KOPT-K1 (cell line): Measurements from ENCODE around the gene DNM3.

Experiments
- H3K27ac ChIP-seq: fragments of 200-600 bp; sonication (generic); 2 replicates; pipeline ENCODE4 v1.5.1; 2016; ENCODE audit warnings: antibody characterized with exemption, mild to moderate bottlenecking, low read depth, low read length; ENCODE audit not compliant: poor library complexity, severe bottlenecking
- H3K36me3 ChIP-seq: fragments of 200-600 bp; sonication (generic); 2 replicates; pipeline ENCODE4 v1.5.1; 2017; ENCODE audit warnings: antibody characterized with exemption, mild to moderate bottlenecking, low read length, moderate library complexity; ENCODE audit not compliant: insufficient read depth
- H3K9me3 ChIP-seq: fragments of 200-600 bp; sonication (generic); 2 replicates; pipeline ENCODE4 v1.5.1; 2017; ENCODE audit warnings: antibody characterized with exemption, low read length, mild to moderate bottlenecking; ENCODE audit not compliant: insufficient read depth, poor library complexity, severe bottlenecking

The DNM3 gene

DNA sequence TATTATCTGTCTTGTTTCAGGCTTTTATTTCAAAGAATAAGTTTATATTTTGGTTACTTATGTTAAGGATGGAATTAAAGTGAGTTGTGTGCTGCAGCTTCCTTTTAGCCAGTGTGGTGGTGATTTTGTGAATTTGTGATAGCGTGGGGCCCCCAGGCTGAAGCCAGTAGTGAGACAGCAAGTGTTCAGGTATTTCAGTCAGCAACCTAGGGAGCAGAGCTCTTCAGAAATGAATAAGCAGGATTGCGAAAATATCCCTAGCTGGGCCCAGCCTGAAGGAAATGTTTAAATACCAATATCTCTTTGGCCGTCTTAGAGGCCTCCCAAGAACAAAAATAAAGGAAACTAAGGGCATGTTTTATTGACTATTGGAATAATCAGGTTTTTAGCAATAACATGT is 428.3 kb downstream of the DNM3 start:
- Histone ChIP-seq H3K36me3 (no peaks in the 10 kb centered on the region), H3K9me3 (no peaks in the 10 kb centered on the region), H3K27ac (no peak overlapping the region)

DNA sequence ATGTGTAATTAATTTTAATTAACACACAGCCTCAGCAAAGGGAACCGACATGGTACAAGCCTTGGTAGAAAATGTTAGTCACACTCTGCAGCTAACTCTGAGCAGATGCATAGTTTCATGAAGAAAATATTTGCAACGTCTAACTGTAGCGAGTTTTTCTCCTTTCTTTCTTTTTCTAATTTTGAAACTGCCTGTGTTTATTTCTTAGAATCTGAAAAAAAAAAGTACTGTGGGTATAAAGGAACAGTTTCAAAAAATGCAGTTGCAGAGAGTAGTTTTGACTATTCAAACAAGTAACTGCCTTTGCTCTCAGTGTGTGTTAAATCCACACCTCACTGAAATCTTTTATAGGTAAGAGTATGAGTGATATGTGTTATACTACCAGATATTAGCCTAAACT is 429.3 kb downstream of the DNM3 start:
- Histone ChIP-seq H3K36me3 (no peaks in the 10 kb centered on the region), H3K9me3 (no peaks in the 10 kb centered on the region), H3K27ac (no peak overlapping the region)

DNA sequence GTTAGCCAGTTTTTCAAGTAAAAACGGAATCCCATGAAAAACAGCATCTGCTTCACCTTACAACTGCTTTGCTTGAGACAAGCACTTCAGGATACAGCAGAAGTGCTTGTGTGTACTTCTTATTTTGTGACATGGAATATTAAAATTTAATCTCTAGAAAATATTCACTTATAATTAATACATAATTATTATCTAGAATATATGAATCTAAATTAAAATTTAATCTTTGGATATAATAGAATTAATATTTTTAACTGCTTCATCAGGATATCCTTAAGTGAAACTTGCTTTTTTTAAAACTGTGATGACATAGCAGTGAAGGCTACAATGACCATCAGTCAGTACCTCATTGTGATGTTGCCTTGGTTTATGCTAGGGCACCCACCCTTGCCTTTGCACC is 430.8 kb downstream of the DNM3 start:
- no peaks in the 10 kb centered on the region for H3K36me3 ChIP-seq
- H3K27ac ChIP-seq, result no peak overlapping the region
- H3K9me3 ChIP-seq, result no peaks in the 10 kb centered on the region

DNA sequence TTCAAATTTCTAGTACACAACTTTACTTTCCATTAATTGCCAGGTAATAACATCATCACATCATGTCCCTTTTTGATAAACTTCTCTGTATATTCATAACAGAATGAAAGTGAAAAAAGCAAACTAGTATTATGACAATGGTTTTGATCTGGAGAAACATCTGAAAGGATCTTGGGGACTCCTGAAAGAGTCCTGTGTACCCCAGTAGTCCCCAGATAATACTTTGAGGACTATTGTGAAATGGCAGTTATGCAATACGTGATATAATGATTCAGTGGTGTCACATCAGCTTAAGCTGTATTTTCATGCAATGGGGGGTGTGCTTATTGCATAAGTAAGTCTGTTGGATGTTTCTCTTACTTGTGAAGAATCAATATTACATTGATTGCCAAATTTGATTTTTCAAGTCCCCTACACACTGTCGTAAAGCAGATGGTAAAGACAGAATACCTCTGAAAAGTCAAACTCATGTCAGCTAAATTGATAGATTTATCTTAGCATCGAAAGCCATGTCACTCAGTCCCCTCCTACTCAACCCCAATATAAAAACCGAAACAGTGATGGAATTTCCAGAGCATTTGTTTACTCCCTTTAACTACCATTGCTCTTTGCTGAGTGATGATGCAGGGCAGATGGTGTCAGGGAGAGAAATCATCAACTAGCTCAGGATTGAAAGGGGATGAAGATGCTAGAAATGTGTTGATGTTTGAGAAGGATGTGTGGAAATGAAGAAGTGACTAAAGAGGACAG is 432.5 kb downstream of the DNM3 start:
- no peaks in the 10 kb centered on the region for H3K36me3 ChIP-seq
- no peak overlapping the region for H3K27ac ChIP-seq
- H3K9me3 ChIP-seq, result no peaks in the 10 kb centered on the region

DNA sequence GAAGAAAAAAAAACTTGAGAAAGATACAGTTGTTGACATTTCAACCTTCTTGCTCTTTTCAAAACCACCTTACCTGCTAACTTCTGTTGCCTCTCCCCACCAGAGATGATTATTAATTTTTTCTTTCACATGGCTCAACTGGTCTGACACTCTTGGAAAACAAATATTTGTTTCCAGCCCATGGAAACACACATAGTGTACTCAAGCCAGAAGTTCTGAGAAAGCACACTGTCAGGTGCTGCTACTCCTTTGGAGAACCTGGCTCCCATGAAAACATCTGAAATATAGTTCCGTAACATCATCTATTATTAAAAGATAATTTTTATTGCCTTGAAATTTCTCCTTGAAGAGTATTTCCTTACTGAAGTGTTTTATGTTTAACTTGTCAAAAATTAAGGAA is 434.2 kb downstream of the DNM3 start:
- H3K27ac ChIP-seq, result no peak overlapping the region
- no peaks in the 10 kb centered on the region for H3K9me3 ChIP-seq
- no peaks in the 10 kb centered on the region for H3K36me3 ChIP-seq

DNA sequence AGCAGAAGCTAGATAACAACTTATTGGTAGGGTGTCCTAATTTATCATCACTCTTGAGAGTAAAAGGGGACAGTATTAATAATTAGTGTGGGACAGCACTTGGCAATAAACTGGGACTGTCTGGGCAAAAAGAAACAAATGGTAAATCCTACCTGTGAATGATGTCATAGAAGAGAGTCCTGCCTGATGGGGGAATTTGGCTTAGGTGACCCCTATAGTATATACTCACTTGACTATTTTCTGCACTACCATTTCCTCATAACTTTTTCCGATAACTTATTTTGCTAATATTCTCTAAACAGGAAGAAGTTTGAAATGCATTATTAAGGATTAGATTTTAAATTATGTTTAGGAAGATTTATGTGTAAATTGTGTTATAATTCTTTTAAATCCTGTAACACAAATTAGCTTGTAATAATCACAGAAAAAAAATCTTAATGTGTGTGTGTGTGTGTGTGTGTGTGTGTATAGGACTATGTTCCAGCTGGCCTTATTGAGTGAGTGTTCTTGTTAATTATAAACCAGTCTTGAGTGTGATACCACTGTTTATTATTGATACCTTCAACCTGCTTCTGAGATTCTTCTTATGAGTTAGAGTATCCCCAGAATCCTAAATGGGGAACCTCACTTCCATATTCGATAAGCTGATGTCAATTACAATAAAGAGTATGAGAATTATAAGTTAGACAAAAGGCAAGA is 435.0 kb downstream of the DNM3 start:
- no peak overlapping the region for H3K27ac ChIP-seq
- no peaks in the 10 kb centered on the region for H3K9me3 ChIP-seq
- H3K36me3 ChIP-seq, result no peaks in the 10 kb centered on the region

DNA sequence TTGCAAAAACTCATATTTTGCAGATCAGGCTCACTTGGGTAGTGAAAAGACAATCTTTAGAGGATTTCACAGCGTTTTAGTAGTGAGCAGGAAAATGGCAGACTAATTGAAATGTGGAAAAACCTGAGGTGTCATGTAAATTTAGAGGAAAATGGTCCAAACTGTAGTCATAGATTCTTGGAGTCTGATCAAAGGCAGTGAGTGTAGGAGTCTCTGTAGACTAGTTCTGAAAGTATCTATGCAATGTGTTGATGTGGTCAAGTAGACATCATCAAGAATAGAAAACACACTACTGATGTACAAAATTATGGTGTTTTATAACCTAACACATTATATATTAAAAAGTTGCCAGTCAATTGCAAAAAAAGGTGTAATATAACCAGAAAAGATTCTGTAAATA is 436.0 kb downstream of the DNM3 start:
- H3K36me3 ChIP-seq, result no peaks in the 10 kb centered on the region
- no peak overlapping the region for H3K27ac ChIP-seq

DNA sequence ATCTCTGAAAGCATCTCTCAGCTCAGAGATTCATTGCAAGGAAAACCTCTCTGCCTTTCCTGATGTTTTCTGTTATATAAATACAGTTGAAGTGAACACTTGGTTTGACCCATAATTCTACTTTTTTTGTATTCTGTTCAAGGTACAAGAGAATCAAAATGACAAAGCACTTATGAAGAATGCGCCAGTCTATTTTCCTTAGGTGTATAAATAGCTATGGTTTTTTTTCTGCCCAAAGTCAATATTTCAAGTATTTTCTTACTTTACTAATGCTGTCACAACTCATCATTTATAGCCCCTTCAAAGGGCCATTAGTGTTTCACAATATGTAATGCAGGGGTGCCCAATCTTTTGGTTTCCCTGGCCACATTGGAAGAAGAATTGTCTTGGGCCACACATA is 436.7 kb downstream of the DNM3 start:
- Histone ChIP-seq H3K9me3 (no peaks in the 10 kb centered on the region), H3K27ac (no peak overlapping the region)

More for the DNA sequence above, 436.0 kb downstream of the DNM3 start:
- no peaks in the 10 kb centered on the region for H3K9me3 ChIP-seq

DNA sequence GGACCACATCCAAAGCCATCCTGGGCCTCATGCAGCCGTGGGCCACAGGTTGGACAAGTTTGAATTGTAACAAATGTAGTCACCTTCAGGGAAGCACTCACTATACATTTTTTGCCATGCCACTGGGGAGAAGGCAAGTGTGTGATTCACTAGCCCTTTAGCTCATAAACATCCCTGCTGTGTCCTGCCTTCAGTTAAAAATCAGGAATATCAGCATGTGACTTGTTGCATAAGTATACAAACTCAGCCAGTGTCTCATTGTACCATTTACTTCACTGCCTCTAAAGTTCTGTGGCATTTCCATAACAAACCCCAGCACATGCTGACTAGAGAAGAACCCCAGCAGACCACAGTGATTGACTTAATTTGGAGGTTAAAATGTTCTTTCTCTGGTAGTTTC is 437.2 kb downstream of the DNM3 start:
- H3K9me3 ChIP-seq, result no peaks in the 10 kb centered on the region
- no peak overlapping the region for H3K27ac ChIP-seq
- H3K36me3 ChIP-seq, result no peaks in the 10 kb centered on the region

More for the DNA sequence above, 436.7 kb downstream of the DNM3 start:
- no peaks in the 10 kb centered on the region for H3K36me3 ChIP-seq

DNA sequence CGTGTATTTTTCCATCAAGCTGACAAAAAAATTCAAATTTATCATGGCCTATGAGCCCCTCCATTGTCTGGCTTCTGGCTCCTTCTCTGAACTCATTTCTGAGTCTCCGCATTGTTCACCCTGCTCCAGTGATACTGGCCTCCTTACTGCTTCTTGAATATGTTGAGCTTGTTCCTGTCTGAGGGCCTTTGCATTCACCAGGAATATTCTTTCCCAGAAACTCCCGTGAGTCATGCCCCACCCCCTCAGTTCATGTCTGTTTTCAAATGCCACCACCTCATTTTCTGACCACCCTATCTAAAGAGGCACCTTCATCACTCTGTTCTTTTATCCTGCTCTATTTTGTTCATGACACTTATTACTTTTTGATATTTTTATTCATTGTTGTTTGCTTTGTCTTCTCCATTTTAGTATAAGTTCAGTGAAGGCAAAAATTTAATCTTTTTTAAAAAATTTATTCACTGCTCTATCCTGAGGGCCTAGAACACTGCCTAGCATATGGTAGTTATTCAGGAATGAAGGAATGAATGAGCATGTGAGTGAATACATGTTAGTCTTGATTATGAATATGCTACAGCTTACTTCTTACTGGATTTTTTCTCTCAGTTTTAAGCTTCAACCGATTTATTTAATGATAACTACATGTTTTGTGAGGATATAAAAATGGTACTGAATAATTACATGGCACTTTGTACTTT is 438.8 kb downstream of the DNM3 start:
- no peaks in the 10 kb centered on the region for H3K9me3 ChIP-seq
- H3K27ac ChIP-seq, result no peak overlapping the region
- H3K36me3 ChIP-seq, result no peaks in the 10 kb centered on the region

DNA sequence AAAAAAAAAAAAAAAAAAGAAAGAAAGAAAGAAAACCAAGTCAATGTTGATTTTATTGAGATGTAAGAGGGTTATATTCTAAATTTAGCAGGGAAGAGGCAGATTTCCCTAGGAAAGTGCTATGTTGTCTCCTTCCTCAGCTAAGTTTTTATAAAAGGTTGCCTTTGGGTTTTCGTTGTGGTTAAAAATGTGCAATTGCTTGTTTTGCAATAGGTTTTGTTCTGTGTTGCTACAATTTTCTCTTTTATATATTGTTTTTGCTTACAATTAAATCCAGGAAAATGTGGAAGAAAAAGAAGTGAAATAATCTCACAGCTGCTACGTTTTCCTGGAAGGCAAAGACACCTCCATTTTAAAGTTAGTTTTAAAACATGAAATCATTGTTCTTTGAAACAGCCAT is 442.5 kb downstream of the DNM3 start:
- H3K27ac ChIP-seq, result no peak overlapping the region
- no peaks in the 10 kb centered on the region for H3K9me3 ChIP-seq
- H3K36me3 ChIP-seq, result no peaks in the 10 kb centered on the region

DNA sequence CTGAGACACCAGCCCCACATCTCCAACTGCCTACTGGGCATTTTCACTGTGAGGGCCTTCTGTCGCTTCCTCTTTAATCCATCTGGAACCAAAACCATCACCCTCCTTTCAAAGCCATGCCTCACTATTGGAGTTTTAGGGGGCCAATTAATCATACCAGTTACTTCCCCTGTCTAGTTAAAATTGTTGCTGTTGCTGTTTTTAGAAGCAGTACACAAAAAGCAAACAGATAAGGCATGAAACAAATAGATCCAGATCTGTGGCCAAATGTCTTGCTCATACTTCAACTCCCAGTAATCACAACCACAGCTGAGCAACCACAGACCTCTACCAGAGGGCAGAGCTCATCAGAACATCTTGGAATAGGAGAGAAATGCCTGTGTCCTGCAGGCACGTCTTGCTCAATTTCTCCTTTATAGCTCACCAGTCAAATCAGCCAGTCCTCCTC is 445.4 kb downstream of the DNM3 start:
- Histone ChIP-seq H3K9me3 (no peaks in the 10 kb centered on the region), H3K36me3 (no peaks in the 10 kb centered on the region), H3K27ac (no peak overlapping the region)

DNA sequence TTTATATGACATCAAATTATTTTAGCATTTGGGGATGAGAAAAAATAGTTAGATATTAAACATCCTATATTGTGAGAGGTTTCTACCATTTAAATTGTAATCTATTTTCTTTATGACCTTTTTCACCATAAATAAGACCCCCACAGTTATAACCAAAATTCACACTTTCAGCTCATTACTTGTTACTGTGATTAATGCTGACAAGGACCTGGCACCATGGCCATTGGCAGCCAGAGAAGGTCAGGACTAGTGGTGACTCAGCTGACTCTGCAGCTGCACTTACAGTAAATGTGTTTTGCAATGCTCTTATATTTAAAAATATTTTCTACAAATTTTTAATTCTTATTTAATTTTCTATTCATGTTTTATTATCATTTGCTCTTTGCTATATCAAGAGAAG is 445.9 kb downstream of the DNM3 start:
- no peaks in the 10 kb centered on the region for H3K36me3 ChIP-seq

DNA sequence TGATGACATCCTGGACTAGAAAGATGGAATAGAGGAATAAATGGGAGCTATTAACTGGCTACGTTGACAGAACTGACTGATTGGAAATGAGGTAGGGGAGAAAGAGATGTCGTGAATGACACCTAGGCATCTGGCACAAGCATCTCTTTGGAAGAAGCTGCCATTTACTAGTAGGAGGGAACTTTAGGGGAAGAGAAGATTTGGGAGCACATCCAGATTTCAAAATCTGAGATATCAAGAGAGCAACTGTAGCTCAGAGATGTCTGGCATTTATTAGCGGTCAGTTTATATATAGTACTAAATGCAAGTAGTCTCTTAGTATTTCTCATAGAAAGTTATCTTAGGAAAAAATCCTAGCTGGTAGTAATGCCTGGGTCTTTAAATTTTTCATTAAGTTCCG is 447.3 kb downstream of the DNM3 start:
- Histone ChIP-seq H3K36me3 (no peaks in the 10 kb centered on the region), H3K9me3 (no peaks in the 10 kb centered on the region), H3K27ac (no peak overlapping the region)

More for the DNA sequence above, 445.9 kb downstream of the DNM3 start:
- H3K9me3 ChIP-seq, result no peaks in the 10 kb centered on the region
- no peak overlapping the region for H3K27ac ChIP-seq

DNA sequence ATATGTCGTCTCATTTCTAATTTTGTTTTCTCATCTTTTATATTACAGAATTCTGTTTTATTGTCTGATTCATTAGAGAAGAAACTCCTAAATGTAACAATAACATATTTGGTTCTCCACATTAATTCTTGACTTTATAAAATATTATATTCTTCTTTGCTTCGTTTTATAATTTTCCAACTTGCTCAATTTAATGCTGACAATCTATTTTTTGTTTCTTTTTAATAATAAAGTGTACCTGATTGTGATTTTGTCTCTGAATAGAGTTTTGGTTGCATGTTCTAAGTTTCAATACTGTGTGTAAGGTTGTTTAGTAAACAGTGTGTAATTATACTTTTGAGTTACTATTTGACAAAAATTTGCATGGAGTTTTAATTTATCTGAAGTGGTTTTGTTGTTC is 448.1 kb downstream of the DNM3 start:
- no peaks in the 10 kb centered on the region for H3K9me3 ChIP-seq
- H3K36me3 ChIP-seq, result no peaks in the 10 kb centered on the region
- no peak overlapping the region for H3K27ac ChIP-seq
